Common myeloid progenitor, CD34-positive (primary cell): ENCODE data around the gene TGFBR2.

ENCODE experiments used
- CTCF ChIA-PET: fragments of 350-600 bp; sonication (Branson Sonifier 250); formaldehyde crosslinking; loops from one replicate; lab custom pipeline; 2021; ENCODE audit warnings: antibody characterized with exemption; lab: Charles Lee
- POLR2A ChIA-PET: fragments of 350-600 bp; sonication (Branson Sonifier 250); formaldehyde crosslinking; loops from one replicate; lab custom pipeline; 2021; ENCODE audit warnings: antibody characterized with exemption; lab: Charles Lee
- DNase-seq, 3 donors: peaks; one replicate each; pipeline versions ENCODE4 v3.0.0 to v3.0.0-alpha.2; 2013
- H3K27ac ChIP-seq, 2 experiments: 1 replicate in 1 of 2; 2 replicates in 1 of 2; pipeline ENCODE4 v1.7.0; 2013; ENCODE audit warnings: inconsistent platforms in 2 of 2, low read length in 2 of 2, mild to moderate bottlenecking in 2 of 2, low read depth in 1 of 2, moderate library complexity in 1 of 2; ENCODE audit not compliant: severe bottlenecking in 2 of 2, insufficient read depth in 1 of 2, poor library complexity in 1 of 2
- H3K27me3 ChIP-seq, 5 experiments: replicated peaks in 2 of 5; 1 replicate in 3 of 5; 2 replicates in 2 of 5; pipeline versions ENCODE4 v1.6.1 to v1.7.0; 2013; ENCODE audit warnings: low read length in 4 of 5, mild to moderate bottlenecking in 2 of 5, moderate library complexity in 2 of 5, inconsistent platforms in 1 of 5; ENCODE audit not compliant: insufficient read depth in 5 of 5, control insufficient read depth in 4 of 5
- H3K36me3 ChIP-seq, 4 experiments: 1 replicate in 2 of 4; 2 replicates in 2 of 4; pipeline versions ENCODE4 v1.6.1 to v1.7.0; 2013; ENCODE audit warnings: low read length in 3 of 4, control low read depth in 1 of 4, mild to moderate bottlenecking in 1 of 4; ENCODE audit not compliant: control insufficient read depth in 4 of 4, insufficient read depth in 4 of 4
- H3K4me1 ChIP-seq, 4 experiments: 1 replicate in 3 of 4; 2 replicates in 1 of 4; pipeline versions ENCODE4 v1.6.1 to v1.7.1; 2013; ENCODE audit warnings: low read length in 3 of 4, mild to moderate bottlenecking in 3 of 4, control low read depth in 1 of 4, inconsistent platforms in 1 of 4, moderate library complexity in 1 of 4; ENCODE audit not compliant: control insufficient read depth in 4 of 4, insufficient read depth in 4 of 4; ENCODE audit errors: control extremely low read depth in 1 of 4
- H3K4me3 ChIP-seq, 7 experiments: 1 replicate in 4 of 7; 2 replicates in 3 of 7; pipeline versions ENCODE4 v1.5.1 to v1.7.0; 2013; ENCODE audit warnings: mild to moderate bottlenecking in 7 of 7, low read length in 6 of 7, moderate library complexity in 6 of 7, inconsistent platforms in 2 of 7, low read depth in 2 of 7, control low read depth in 1 of 7; ENCODE audit not compliant: insufficient read depth in 4 of 7, control insufficient read depth in 1 of 7; ENCODE audit errors: extremely low read depth in 1 of 7
- H3K9me3 ChIP-seq, 5 experiments: 1 replicate in 4 of 5; 2 replicates in 1 of 5; pipeline versions ENCODE4 v1.6.1 to v1.7.1; 2013; ENCODE audit warnings: low read length in 4 of 5, mild to moderate bottlenecking in 2 of 5, inconsistent platforms in 1 of 5, low read depth in 1 of 5, moderate library complexity in 1 of 5; ENCODE audit not compliant: control insufficient read depth in 4 of 5, insufficient read depth in 2 of 5; ENCODE audit errors: control extremely low read depth in 1 of 5
- WGBS: methylation state at CpG from one replicate; pipeline ENCODE4 v1.1.5; 2013; ENCODE audit not compliant: insufficient coverage; 5-methylcytosine and 5-hydroxymethylcytosine counted together

TGFBR2 gene

DNA sequence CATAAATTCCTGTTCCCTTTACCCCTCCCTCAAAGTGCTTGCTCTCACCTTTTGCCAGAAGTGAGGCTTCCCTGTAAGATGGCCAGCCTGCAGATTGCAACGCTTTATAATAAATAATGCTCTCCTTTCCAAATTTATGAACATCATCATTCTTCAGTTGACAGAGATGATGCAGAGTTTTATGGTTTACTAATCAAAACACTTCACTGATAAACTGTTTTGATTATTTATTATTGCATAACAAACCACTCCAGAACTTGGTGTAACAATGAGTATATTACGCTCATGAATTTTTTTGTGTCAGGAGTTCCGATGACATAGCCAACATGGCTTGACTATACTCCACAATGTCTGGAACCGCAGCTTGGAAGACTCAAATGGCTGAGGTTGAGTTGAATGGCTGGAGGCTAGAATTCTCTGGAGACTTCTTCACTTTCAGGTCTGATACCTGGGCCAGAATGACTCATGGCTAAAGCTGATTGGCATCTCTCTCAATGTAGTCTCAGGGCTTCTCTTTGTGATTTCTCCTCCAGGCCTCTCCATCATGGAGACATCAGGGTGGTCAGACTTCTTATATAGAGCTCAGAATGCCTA lies 27.3 kb upstream of the TGFBR2 start:
- ChIA-PET POLR2A (no interaction called here), CTCF (no interaction called here)
- peaks cover 0 to 12% (median 0%) of the 10 kb centered on the region in 4 experiments for H3K4me1 ChIP-seq
- H3K27me3 ChIP-seq: no peaks in the 10 kb centered on the region
- H3K36me3 ChIP-seq: no peaks in the 10 kb centered on the region
- DNase-seq: no peak
- H3K4me3 ChIP-seq: no peak overlapping the region
- no peak overlapping the region for H3K27ac ChIP-seq
- 100% methylated on average over 1 of the region's 4 CpGs for WGBS
- H3K9me3 ChIP-seq: no peaks in the 10 kb centered on the region

DNA sequence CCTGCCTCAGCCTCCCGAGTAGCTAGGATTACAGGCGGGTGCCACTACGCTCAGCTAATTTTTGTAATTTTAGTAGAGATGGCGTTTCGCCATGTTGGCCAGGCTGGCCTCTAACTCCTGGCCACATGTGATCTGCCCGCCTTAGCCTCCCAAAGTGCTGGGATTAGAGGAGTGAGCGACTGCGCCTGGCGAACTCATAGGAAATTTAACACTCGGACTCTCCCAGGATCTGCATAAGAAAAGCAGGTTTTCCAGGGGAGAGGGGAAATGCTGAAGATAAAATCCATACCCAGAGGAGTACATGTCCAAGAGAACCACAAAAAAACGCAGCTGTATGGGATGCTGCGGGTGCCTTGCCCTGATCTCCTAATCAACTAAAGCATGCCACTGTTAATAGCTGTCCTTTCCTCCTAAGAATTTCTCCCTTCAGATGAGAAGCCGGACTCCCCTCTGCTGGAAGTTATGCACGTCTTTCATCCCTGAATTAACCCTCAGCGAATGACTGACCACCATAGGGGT lies 25.3 kb upstream of the TGFBR2 start:
- 95% methylated on average over 14 of the region's 15 CpGs for WGBS
- Histone ChIP-seq H3K4me3 (no peak overlapping the region), H3K9me3 (no peaks in the 10 kb centered on the region), H3K27me3 (no peaks in the 10 kb centered on the region), H3K27ac (no peak overlapping the region), H3K4me1 (peaks cover 0 to 15% (median 0%) of the 10 kb centered on the region in 4 experiments), H3K36me3 (no peaks in the 10 kb centered on the region)
- CTCF ChIA-PET: interaction anchor here (1.2 kb wide), 1 partner anchor 18 kb away, joined by 3 read pairs; no protein-coding TSS in a partner anchor
- POLR2A ChIA-PET: no interaction called here
- no peak for DNase-seq

DNA sequence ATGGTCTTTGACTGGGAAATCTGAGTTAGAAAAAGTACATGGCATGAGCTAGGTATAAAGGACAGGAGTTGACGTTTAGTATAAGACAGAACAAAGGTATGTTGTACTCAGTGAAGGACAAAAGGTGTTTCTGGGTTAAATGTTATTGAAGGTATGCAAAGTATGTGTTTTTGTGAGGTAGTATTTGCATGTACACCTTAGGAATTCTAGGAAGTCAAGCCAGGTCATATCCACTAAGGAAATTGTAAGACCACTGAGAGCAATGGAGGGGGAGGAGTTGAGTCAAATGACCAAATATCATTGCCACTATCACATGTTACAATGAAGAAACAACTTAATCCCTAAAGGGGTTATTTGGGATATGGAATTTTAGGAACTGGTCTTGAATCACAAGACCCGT lies 24.4 kb upstream of the TGFBR2 start:
- CTCF ChIA-PET: no interaction called here
- POLR2A ChIA-PET: no interaction called here

DNA sequence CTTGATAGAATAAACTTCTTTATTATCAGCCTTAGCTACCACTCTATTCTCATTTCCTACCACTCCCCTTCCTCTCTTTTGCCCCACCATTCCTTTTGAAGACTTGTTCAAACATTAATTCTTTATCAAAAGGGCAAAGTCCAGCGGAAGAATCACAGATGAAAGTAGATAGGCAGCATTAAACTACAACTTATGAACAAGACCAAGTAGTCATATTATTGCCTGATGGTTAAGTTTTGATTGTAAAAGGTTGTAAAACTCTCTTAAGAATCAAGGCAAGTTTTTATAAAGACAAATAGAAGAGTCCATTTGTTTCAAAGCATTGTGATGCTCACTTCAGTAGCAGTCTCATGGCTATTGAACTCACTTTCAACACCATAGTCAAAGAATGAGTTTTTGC lies 22.4 kb upstream of the TGFBR2 start:
- WGBS: no CpG with 5 or more reads among the region's 1 CpG
- Histone ChIP-seq H3K36me3 (no peaks in the 10 kb centered on the region), H3K27me3 (no peaks in the 10 kb centered on the region), H3K4me1 (peaks cover 0 to 3% (median 0%) of the 10 kb centered on the region in 4 experiments), H3K9me3 (no peaks in the 10 kb centered on the region), H3K4me3 (no peak overlapping the region), H3K27ac (no peak overlapping the region)
- no peak for DNase-seq
- ChIA-PET CTCF (no interaction called here), POLR2A (no interaction called here)

More for the DNA sequence above, 24.4 kb upstream of the TGFBR2 start:
- no peak for DNase-seq
- Histone ChIP-seq H3K9me3 (no peaks in the 10 kb centered on the region), H3K27me3 (no peaks in the 10 kb centered on the region), H3K4me3 (no peak overlapping the region), H3K4me1 (peaks cover 0 to 15% (median 0%) of the 10 kb centered on the region in 4 experiments), H3K36me3 (no peaks in the 10 kb centered on the region), H3K27ac (no peak overlapping the region)
- WGBS: 100% methylated on average over 1 of the region's 2 CpGs

DNA sequence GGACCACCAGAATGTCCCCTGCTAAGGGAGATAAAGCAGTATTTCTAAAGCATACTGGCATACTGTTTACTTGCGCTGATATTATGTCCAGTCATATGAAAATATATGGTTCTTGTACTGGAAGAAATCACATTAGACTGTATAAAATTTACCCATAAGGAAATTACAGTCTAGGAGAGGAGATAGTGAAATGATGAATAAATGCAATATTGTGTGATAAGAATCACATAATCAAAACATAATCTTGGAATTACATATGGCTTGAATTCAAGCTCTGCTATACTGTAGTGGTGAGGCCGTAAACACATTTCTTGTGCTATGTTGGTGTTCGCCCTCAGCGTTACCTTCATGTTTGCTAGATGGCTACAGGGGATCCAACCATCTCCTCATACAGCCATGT lies 20.7 kb upstream of the TGFBR2 start:
- CTCF ChIA-PET: interaction anchor here (1.0 to 1.2 kb wide), 2 partner anchors 10 to 17 kb away, joined by 3 read pairs; no protein-coding TSS in a partner anchor
- Histone ChIP-seq H3K4me3 (no peak overlapping the region), H3K27ac (no peak overlapping the region), H3K27me3 (no peaks in the 10 kb centered on the region), H3K36me3 (no peaks in the 10 kb centered on the region), H3K9me3 (no peaks in the 10 kb centered on the region), H3K4me1 (peaks cover 0 to 3% (median 0%) of the 10 kb centered on the region in 4 experiments)
- POLR2A ChIA-PET: no interaction called here
- DNase-seq: no peak
- WGBS: no CpG with 5 or more reads among the region's 4 CpGs

DNA sequence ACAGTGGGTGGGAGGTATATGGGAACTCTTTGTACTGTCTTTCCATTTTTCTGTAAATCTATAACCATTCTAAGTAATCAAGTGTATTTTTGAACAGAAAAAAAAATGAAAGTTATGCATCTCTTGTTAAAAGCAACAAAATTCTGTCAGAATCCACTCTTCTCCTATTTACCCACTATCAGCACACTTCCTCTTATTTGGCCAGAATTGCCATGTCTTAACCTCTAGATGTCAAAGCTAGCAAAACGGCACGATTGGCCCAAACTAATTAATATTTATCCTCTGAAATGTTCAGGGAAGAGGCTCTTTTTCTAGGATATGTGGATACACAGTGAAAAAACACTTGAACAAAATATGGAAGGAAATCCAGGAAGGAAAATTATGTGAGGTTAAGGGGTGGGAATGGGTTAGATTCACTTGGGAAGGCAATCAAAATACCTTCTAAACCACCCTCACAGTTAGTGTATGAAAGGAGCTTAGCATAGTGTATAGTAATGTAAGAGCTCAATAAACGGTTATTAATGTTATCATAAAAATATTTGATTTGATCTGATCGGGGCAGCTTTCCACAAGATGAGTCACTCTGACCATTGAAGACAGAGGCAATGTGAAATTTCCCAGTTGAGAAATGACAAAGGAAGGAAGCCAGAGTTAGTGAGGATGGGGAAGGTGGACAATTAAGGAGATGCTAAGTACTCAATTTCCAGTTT lies 20.1 kb upstream of the TGFBR2 start:
- Histone ChIP-seq H3K36me3 (no peaks in the 10 kb centered on the region), H3K27ac (no peak overlapping the region), H3K27me3 (no peaks in the 10 kb centered on the region), H3K9me3 (no peaks in the 10 kb centered on the region), H3K4me1 (peaks cover 0 to 3% (median 0%) of the 10 kb centered on the region in 4 experiments), H3K4me3 (no peak overlapping the region)
- POLR2A ChIA-PET: no interaction called here
- DNase-seq: no peak
- CTCF ChIA-PET: interaction anchor here (1.0 kb wide), 1 partner anchor 11 kb away, joined by 3 read pairs; no protein-coding TSS in a partner anchor
- 83% methylated on average over 1 of the region's 4 CpGs for whole genome bisulfite sequencing
